ENCODE measurements around the gene ANKRD40.

DNA sequence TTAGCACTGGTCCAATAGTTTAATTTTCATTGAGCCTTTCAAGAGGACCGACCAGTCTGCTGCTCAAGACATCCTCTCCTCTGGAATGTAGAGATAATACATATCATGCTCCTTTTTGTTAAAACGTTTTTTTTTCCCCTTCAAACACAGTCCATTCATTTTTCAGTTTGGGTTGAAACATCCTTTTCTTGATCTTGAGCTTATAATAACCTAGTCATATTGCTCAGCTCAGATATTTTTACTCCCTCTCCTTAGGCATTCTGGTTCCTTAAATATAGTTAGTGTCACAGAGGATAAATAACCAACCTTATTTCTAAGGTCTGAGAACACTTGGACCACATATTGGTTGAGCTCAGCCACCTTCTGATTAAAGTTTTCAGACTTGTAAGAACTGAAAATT is 46.8 kb upstream of the ANKRD40 start:
- TF ChIP-seq ARNTL (CRISPR knock-in tag; IDR thresholded peaks at IDR 0.05; ENCODE audit: borderline replicate concordance, low read depth) (no peak), OSR1 (CRISPR knock-in tag; IDR thresholded peaks at IDR 0.05) (no peak), ZC3H10 (CRISPR knock-in tag; IDR thresholded peaks at IDR 0.05) (no peak), TOX (CRISPR knock-in tag; IDR thresholded peaks at IDR 0.05; ENCODE audit: borderline replicate concordance) (no peak), ZFP30 (CRISPR knock-in tag; IDR thresholded peaks at IDR 0.05) (no peak), ZFP3 (CRISPR knock-in tag; IDR thresholded peaks at IDR 0.05) (no peak)
- TF ChIP-seq, protein P1, sequence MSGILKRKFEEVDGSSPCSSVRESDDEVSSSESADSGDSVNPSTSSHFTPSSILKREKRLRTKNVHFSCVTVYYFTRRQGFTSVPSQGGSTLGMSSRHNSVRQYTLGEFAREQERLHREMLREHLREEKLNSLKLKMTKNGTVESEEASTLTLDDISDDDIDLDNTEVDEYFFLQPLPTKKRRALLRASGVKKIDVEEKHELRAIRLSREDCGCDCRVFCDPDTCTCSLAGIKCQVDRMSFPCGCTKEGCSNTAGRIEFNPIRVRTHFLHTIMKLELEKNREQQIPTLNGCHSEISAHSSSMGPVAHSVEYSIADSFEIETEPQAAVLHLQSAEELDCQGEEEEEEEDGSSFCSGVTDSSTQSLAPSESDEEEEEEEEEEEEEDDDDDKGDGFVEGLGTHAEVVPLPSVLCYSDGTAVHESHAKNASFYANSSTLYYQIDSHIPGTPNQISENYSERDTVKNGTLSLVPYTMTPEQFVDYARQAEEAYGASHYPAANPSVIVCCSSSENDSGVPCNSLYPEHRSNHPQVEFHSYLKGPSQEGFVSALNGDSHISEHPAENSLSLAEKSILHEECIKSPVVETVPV (CRISPR knock-in tag; IDR thresholded peaks at IDR 0.05) = no peak
- TF ChIP-seq, protein P2, sequence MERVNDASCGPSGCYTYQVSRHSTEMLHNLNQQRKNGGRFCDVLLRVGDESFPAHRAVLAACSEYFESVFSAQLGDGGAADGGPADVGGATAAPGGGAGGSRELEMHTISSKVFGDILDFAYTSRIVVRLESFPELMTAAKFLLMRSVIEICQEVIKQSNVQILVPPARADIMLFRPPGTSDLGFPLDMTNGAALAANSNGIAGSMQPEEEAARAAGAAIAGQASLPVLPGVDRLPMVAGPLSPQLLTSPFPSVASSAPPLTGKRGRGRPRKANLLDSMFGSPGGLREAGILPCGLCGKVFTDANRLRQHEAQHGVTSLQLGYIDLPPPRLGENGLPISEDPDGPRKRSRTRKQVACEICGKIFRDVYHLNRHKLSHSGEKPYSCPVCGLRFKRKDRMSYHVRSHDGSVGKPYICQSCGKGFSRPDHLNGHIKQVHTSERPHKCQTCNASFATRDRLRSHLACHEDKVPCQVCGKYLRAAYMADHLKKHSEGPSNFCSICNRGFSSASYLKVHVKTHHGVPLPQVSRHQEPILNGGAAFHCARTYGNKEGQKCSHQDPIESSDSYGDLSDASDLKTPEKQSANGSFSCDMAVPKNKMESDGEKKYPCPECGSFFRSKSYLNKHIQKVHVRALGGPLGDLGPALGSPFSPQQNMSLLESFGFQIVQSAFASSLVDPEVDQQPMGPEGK (CRISPR knock-in tag; IDR thresholded peaks at IDR 0.05; ENCODE audit: borderline replicate concordance) = no peak

All from SK-N-SH treated with all-trans-retinoic acid at 6 μM for 48 hours (cell line).